CD4-positive, alpha-beta T cell treated with Interleukin-6 at 100 ng/mL for 8 hours (primary cell): ENCODE data around the gene CASZ1.

Source experiments
- DNase-seq: peaks from one replicate; pipeline ENCODE4 v3.0.0-alpha.2; 2020; ENCODE audit warnings: mixed read lengths, low spot score

CASZ1 gene

GRCh38 chr1:10795276-10796021, 997 bp downstream of the CASZ1 start:
- no peak for DNase-seq

- no peak for DNase-seq
Measured at GRCh38 chr1:10794724-10795275, 1.6 kb downstream of the CASZ1 start.

DNA sequence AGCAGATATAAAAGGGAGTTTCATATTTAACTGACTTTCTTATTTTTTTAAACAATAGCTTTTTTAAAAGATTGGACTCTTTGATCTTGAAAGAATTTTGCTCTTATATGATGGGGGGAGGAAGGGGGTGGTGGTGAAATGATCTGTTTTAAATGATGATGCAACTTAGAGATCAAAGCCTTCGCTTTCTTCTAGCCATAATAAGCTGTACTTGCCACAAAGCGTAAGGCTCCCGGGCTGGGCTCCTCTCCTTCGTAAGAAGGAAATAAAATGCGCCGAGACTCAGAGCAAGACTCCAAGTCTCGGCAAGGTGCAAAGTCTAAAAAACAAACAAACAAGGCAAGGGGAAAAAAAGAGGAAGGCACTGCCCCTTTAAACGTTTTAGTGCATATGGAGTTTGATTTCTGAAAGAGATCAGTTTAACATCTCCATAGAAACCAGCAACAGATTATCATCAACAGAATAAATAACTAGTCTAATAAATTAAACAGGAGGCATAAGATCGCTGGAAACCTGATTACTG, 3.3 kb downstream of the CASZ1 start:
- no peak for DNase-seq

DNA sequence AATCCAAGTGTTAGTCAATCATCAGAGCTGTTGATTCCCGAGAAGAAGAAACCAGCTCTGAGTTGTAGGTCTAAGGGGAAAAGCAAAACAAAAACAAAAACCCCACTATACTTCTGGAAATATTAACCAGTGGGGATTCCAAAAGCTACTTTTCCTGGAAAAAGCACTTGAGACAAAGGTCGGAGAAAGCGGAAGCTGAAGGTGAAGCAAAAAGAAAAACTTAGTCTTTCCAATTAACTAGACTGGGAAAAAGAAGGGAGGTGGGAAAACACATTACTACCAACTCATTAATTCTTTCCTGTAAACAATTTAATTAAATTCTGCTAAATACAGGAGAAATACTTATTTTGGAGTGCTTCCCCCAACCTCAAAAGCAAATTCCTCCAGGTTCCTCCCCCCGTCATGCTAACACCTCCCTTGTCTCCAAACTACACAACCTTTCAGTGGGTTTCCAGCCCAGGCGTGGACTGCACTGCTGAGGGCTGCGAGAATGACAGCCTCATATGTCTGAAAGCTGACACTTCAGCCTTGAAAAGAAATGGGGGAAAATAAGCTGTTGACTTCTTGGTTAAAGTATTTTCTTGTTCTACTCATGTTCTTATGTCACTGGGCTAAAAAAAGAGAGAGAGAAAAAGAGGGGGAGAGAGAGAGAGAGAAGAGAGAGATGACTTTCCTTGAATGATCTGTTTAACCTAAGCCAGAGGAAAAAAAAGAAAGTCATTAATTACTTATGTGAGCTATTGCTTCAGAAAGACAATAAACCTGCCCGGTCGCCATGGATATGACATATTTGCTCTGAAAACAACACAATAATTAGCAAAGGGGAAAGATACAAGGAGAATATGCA, 5.1 kb downstream of the CASZ1 start:
- no peak for DNase-seq

GRCh38 chr1:10789803-10790702, 6.4 kb downstream of the CASZ1 start:
- DNase-seq = no peak

GRCh38 chr1:10789047-10789791, 7.2 kb downstream of the CASZ1 start:
- no peak for DNase-seq

DNA sequence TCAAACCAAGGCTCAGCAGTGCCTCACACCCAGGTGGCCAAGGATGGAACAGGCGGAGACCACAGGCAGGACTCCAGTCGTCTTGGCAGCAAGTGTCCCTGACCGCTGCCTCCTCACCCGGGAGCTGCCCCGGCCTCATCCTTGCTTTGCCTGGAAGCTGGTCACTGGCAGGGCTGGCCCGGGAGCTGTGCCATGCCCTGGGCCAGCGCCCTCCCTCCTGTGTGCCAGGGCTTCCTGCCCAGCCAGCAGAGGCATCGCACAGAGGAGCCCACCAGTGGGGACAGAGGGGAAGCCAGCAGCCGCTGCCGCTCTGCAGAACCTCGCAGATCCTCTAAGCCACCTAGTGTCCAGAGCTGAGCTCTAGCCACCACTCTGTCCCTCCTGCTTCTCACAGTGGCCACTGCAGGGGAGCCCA, 7.8 kb downstream of the CASZ1 start:
- no peak for DNase-seq

- DNase-seq = no peak
Measured at GRCh38 chr1:10787286-10787685, 9.2 kb downstream of the CASZ1 start.

- no peak for DNase-seq
Measured at GRCh38 chr1:10785728-10786638, 10.5 kb downstream of the CASZ1 start.

GRCh38 chr1:10784998-10785727, 11.3 kb downstream of the CASZ1 start:
- DNase-seq = no peak

- no peak for DNase-seq
Measured at GRCh38 chr1:10782491-10783244, 13.8 kb downstream of the CASZ1 start.

DNA sequence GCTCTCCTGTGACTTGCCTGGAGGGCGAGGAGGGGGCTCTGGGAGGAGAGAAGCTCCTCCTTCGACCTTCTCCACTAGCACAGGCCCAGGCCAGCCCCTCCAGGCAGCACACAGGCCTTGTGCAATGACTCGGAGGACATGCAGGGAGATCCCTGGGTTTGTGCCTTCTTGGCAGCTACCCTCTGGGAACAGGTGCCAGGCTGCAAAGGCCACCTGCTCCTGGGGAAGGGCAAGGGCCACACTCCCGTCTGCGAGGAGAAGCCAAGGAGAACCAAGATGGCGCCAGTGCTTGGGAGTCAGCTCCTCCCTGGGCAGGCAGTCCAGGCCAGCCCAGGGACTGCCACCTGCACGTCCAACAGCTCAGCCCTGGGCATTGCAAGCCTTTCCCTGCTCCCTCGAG, 15.3 kb downstream of the CASZ1 start:
- DNase-seq = no peak

- DNase-seq = no peak
Measured at GRCh38 chr1:10779841-10780240, 16.6 kb downstream of the CASZ1 start.

GRCh38 chr1:10779201-10779600, 17.2 kb downstream of the CASZ1 start:
- no peak for DNase-seq

GRCh38 chr1:10778640-10779039, 17.8 kb downstream of the CASZ1 start:
- DNase-seq = no peak

DNA sequence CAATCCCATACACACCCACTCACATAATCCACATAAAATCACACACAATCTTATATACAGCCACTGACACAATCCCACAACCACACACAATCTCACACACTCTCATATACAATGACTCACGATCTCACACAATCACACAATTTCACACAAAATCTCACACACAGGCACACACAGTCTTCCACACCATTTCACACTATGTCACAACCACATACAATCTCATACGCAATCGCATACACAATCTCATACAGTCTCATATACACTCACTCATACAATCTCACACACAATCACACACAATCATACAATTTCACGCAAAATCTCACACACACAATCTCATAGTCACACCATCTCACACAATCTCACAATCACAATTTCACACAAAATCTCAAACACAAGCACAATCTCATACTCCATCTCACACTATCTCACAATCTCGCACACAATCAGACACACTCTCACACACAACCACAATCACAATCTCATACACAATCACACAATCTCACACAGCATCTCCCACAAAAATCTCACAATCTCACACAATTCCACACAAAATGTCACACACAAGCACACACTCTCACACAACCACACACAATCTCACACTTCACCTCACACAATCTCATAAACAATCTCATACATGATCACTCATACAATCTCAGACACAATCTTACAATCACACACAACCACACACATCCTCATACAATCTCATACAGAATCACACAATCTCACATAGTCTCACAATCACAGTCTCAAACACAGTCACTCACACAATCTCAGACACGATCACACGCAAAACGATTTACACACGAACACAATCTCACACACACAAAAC, 18.5 kb downstream of the CASZ1 start:
- no peak for DNase-seq

- no peak for DNase-seq
Measured at GRCh38 chr1:10776190-10776905, 20.1 kb downstream of the CASZ1 start.
